IMR-90 (cell line): ENCODE results near the gene SH3RF3. TPM values are rescaled to one million over a fixed set of nuclear protein-coding genes. Genes with fewer than 3 reads are reported as not detected.
A peak's percentile ranks its signal among the peaks of the same experiment; 100 is the strongest.

ENCODE experiments used
- ATAC-seq: fragments of 200-7000 bp; cut with Tn5 transposase; 2 replicates; pipeline ENCODE4 v1.9.1; 2020; ENCODE audit warnings: low read depth, mild to moderate bottlenecking, moderate library complexity
- BruUV-seq: library from RNA; stranded (reverse); fragments of 400-500 nt; replicated peaks from 2 replicates; lab custom pipeline; 2021; lab: Mats Ljungman, UMichigan
- CTCF ChIA-PET: fragments of 300-600 bp; formaldehyde crosslinking; extraction: SDS; loops from one replicate; lab custom pipeline; 2021; ENCODE audit warnings: antibody characterized with exemption; lab: Yijun Ruan, JAX
- POLR2A ChIA-PET: fragments of 300-600 bp; sonication (Branson Sonifier 250); formaldehyde crosslinking; loops from one replicate; lab custom pipeline; 2022; ENCODE audit warnings: antibody characterized with exemption; ENCODE audit not compliant: unreplicated experiment; lab: Charles Lee
- DNase-seq: peaks from one replicate; pipeline ENCODE4 v3.0.0; 2013
- H2AFZ ChIP-seq: replicated peaks from 2 replicates; pipeline ENCODE3; 2013; ENCODE audit warnings: low read length, mild to moderate bottlenecking; ENCODE audit not compliant: poor library complexity
- H2AK5ac ChIP-seq: 2 replicates; pipeline ENCODE4 v1.6.1; 2013; ENCODE audit warnings: low read depth, low read length, inconsistent platforms
- H2AK9ac ChIP-seq: replicated peaks from 2 replicates; pipeline ENCODE3; 2013; ENCODE audit warnings: mild to moderate bottlenecking, low read depth, low read length, moderate library complexity; ENCODE audit not compliant: poor library complexity
- H2BK120ac ChIP-seq: 2 replicates; pipeline ENCODE4 v1.6.1; 2013; ENCODE audit warnings: low read depth, low read length, inconsistent platforms
- H2BK15ac ChIP-seq: 3 replicates; pipeline ENCODE4 v1.6.1; 2013; ENCODE audit warnings: low read depth, low read length, inconsistent platforms
- H2BK20ac ChIP-seq: 2 replicates; pipeline ENCODE4 v1.6.1; 2013; ENCODE audit warnings: low read depth, mild to moderate bottlenecking, inconsistent platforms, low read length, moderate library complexity
- H2BK5ac ChIP-seq: 2 replicates; pipeline ENCODE4 v1.6.1; 2013; ENCODE audit warnings: mild to moderate bottlenecking, low read depth, low read length, inconsistent platforms; ENCODE audit not compliant: poor library complexity, severe bottlenecking
- H3K14ac ChIP-seq: replicated peaks from 2 replicates; pipeline ENCODE4 v1.6.1; 2013; ENCODE audit warnings: low read depth, low read length, inconsistent platforms
- H3K18ac ChIP-seq: 2 replicates; pipeline ENCODE4 v1.6.1; 2013; ENCODE audit warnings: low read depth, low read length, control low read depth
- H3K23ac ChIP-seq: 2 replicates; pipeline ENCODE4 v1.6.1; 2013; ENCODE audit warnings: low read depth, low read length, inconsistent platforms
- H3K27ac ChIP-seq: 2 replicates; pipeline ENCODE4 v1.5.1; 2013; ENCODE audit warnings: mild to moderate bottlenecking, control low read depth, low read length; ENCODE audit not compliant: insufficient read depth
- H3K27me3 ChIP-seq: 2 replicates; pipeline ENCODE4 v1.6.1; 2013; ENCODE audit warnings: low read length; ENCODE audit not compliant: control insufficient read depth, insufficient read depth
- H3K36me3 ChIP-seq: 2 replicates; pipeline ENCODE4 v1.6.1; 2013; ENCODE audit warnings: low read length, mixed read lengths; ENCODE audit not compliant: control insufficient read depth, insufficient read depth
- H3K4ac ChIP-seq: 2 replicates; pipeline ENCODE4 v1.6.1; 2013; ENCODE audit warnings: low read depth, low read length, inconsistent platforms
- H3K4me1 ChIP-seq: 2 replicates; pipeline ENCODE4 v1.6.1; 2013; ENCODE audit warnings: low read length, mixed read lengths; ENCODE audit not compliant: control insufficient read depth, insufficient read depth
- H3K4me2 ChIP-seq: 2 replicates; pipeline ENCODE4 v1.6.1; 2013; ENCODE audit warnings: low read depth, mild to moderate bottlenecking, control low read depth, low read length, moderate library complexity
- H3K4me3 ChIP-seq: 2 replicates; pipeline ENCODE4 v1.5.1; 2013; ENCODE audit warnings: low read depth, mild to moderate bottlenecking, control low read depth, low read length, moderate library complexity; ENCODE audit not compliant: insufficient read depth
- H3K56ac ChIP-seq: 2 replicates; pipeline ENCODE4 v1.6.1; 2013; ENCODE audit warnings: low read length, inconsistent platforms; ENCODE audit not compliant: insufficient read depth; ENCODE audit errors: extremely low read depth
- H3K79me1 ChIP-seq, 2 experiments: 2 replicates each; pipeline ENCODE4 v1.6.1; 2013; ENCODE audit warnings: low read length in 2 of 2, inconsistent platforms in 1 of 2, low read depth in 1 of 2
- H3K9ac ChIP-seq: 2 replicates; pipeline ENCODE4 v1.6.1; 2013; ENCODE audit warnings: low read depth, low read length, control low read depth
- H3K9me1 ChIP-seq: 2 replicates; pipeline ENCODE4 v1.6.1; 2013; ENCODE audit warnings: low read length, inconsistent platforms; ENCODE audit not compliant: insufficient read depth
- H3K9me3 ChIP-seq: 2 replicates; pipeline ENCODE4 v1.6.1; 2013; ENCODE audit warnings: low read length; ENCODE audit not compliant: control insufficient read depth, insufficient read depth
- H4K20me1 ChIP-seq: 2 replicates; pipeline ENCODE4 v1.6.1; 2013; ENCODE audit warnings: low read length, inconsistent platforms; ENCODE audit not compliant: insufficient read depth
- H4K5ac ChIP-seq: 2 replicates; pipeline ENCODE4 v1.6.1; 2013; ENCODE audit warnings: mild to moderate bottlenecking, low read depth, low read length, control low read depth
- H4K8ac ChIP-seq, 2 experiments: 2 replicates each; pipeline ENCODE4 v1.6.1; 2013; ENCODE audit warnings: low read depth in 2 of 2, low read length in 2 of 2, control low read depth in 1 of 2, inconsistent platforms in 1 of 2
- H4K91ac ChIP-seq: 2 replicates; pipeline ENCODE4 v1.6.1; 2013; ENCODE audit warnings: low read depth, low read length, inconsistent platforms; ENCODE audit not compliant: insufficient read depth
- BHLHE40 ChIP-seq: fragments of 150-350 bp; IDR thresholded peaks from 2 replicates; pipeline ENCODE4 v1.6.1; 2016; ENCODE audit warnings: mild to moderate bottlenecking, low read depth, low read length
- CEBPB ChIP-seq: IDR thresholded peaks from 2 replicates; pipeline ENCODE4 v1.6.1; 2012; ENCODE audit warnings: low read depth, low read length, improper control_type of control experiment
- MAZ ChIP-seq: IDR thresholded peaks from 2 replicates; pipeline ENCODE4 v1.6.1; 2012; ENCODE audit warnings: low read depth, mild to moderate bottlenecking, low read length, improper control_type of control experiment, moderate library complexity, borderline replicate concordance
- POLR2A ChIP-seq: IDR thresholded peaks from 2 replicates; pipeline ENCODE4 v1.6.1; 2012; ENCODE audit warnings: mild to moderate bottlenecking, low read depth, low read length
- RFX5 ChIP-seq: IDR thresholded peaks from 2 replicates; pipeline ENCODE4 v1.8.0; 2012; ENCODE audit warnings: low read depth, mild to moderate bottlenecking, low read length, moderate library complexity
- SMC3 ChIP-seq: fragments of 150-350 bp; IDR thresholded peaks from 2 replicates; pipeline ENCODE4 v1.6.1; 2016; ENCODE audit warnings: low read depth, mild to moderate bottlenecking, antibody characterized with exemption, low read length, moderate library complexity
- WGBS, 2 experiments: methylation state at CpG; one replicate each; pipeline versions ENCODE4 v1.1.5 to v1.1.7; 2013; ENCODE audit warnings: missing lambda C conversion rate in 2 of 2; ENCODE audit not compliant: insufficient read length in 1 of 2; ENCODE audit errors: extremely low coverage in 2 of 2; 5-methylcytosine and 5-hydroxymethylcytosine counted together
- dilution Hi-C: fragments of 300-500 bp; cut with HindIII; formaldehyde crosslinking; loops from one replicate; pipeline ENCODE4 v1.14.3; 2018; ENCODE audit warnings: low sequenced_read_pairs; ENCODE audit not compliant: unreplicated experiment
- in situ Hi-C: fragments of 300-500 bp; cut with MboI; formaldehyde crosslinking; loops from 3 replicates; pipeline ENCODE4 v1.14.3; 2019; ENCODE audit warnings: low sequenced_read_pairs, inconsistent platforms, mixed read lengths
- intact Hi-C: fragments of 100-400 bp; cut with micrococcal nuclease; formaldehyde crosslinking; loops from 2 replicates; pipeline ENCODE4 v1.10.0; 2022
- polyA plus RNA-seq, 3 experiments: library from polyadenylated mRNA; depleted of rRNA; stranded (reverse); fragments of >200 nt; gene quantifications; 2 replicates each; pipeline ENCODE4 v1.2.3, GENCODE V29; 2012; ENCODE audit warnings: low replicate concordance in 1 of 3
- total RNA-seq: library from RNA; depleted of rRNA; stranded (reverse); fragments of >200 nt; gene quantifications from 2 replicates; pipeline ENCODE4 v1.2.3, GENCODE V29; 2012
- TF ChIP-seq, protein P1 (sequence below): fragments of 150-350 bp; IDR thresholded peaks from 2 replicates; pipeline ENCODE4 v1.6.1; 2016; ENCODE audit warnings: low read depth, mild to moderate bottlenecking, low read length, moderate library complexity, borderline replicate concordance

The SH3RF3 gene
- total and polyA plus RNA-seq, 2 of the 4 experiments (the other 2 are of a cell fraction): 3.4 to 5.3 TPM

DNA sequence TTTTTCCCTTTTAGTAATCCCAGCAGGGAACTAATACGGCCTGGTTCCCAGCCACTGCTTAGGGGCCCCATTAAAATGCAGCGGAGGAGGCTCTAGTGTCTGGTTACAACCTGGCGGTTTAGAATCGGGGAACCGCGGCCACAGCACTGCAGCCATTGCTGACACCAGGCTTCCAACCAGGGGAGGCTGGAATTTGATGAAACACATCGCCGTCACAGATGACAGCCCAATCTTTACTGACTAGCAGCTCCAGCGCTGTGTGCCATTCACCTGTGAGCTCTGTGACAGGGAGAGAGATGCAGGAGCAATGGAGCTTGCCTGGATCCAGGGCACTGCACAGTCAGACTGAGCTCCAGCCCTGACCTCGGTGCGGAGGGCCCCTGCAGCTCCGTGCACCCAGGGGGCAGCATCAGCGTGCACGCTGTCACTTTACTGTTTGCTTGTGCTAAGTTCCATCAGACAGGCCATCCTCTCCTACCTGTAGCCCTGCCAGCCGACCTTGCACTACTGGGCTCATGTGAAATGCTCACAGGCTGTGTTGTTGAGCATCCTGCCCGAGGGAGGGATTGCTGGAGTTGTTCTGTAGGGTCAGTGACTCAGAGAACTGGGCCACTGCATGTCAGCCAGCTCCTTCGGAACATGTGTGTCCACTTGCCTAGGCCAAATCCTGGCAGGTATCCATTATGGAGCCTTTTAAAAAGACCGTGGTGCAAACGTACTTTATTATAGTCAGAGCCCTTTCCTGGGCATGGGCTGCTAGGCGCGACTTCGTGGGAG, 281.2 kb downstream of the SH3RF3 start (continued):
- no peak for TF ChIP-seq CEBPB

DNA sequence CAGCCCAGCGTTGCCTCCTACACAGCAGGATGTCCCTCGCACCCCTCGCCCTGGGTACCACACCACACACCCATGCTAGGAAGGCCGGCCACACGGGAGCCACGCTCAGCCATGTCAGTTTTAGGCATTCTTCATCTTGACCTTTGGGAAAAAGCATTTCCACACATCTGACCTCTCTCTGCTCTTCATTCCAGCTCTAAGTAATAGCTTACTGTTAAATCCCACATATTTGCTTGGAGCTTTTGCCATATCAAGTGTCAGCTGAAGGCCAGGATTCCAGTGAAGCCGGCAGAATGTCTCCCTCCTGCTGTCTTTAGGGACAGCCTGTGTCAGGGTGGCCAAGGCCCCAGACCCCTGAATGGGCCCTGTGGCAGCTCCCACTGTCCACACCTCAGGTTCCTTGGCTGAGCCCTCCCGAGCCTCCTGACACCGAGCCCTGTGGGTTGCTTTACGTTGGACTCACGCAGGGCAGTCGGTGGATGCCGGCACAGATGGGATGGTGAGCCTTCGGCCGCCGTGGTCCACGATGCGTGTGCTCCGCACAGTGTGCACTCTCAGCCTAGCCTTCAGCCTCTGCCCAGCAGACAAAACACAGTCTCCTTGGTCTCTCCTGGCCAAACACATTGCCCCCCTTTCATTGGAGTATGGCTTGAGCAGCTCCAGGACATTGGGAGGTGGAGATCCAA, 282.8 kb downstream of the SH3RF3 start:
- dilution Hi-C loops: no loop called here

More for the DNA sequence above, 282.8 kb downstream of the SH3RF3 start:
- no peak overlapping the region for H3K18ac ChIP-seq
- no peak overlapping the region for H3K23ac ChIP-seq
- no peak overlapping the region for H3K4me3 ChIP-seq
- peaks cover 12 to 53% of the 10 kb centered on the region in 2 experiments; a peak in 3 of 4 replicates for H3K79me1 ChIP-seq
- H3K4me2 ChIP-seq: no peak overlapping the region
- H3K4me1 ChIP-seq: peaks cover 9% of the 10 kb centered on the region; the same call in 1 of the 2 replicates
- TF ChIP-seq SMC3: no peak
- TF ChIP-seq BHLHE40: no peak
- no peak for TF ChIP-seq POLR2A
- no peak for TF ChIP-seq MAZ
- no peak for TF ChIP-seq RFX5
- TF ChIP-seq, protein P1, sequence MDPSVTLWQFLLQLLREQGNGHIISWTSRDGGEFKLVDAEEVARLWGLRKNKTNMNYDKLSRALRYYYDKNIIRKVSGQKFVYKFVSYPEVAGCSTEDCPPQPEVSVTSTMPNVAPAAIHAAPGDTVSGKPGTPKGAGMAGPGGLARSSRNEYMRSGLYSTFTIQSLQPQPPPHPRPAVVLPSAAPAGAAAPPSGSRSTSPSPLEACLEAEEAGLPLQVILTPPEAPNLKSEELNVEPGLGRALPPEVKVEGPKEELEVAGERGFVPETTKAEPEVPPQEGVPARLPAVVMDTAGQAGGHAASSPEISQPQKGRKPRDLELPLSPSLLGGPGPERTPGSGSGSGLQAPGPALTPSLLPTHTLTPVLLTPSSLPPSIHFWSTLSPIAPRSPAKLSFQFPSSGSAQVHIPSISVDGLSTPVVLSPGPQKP: no peak
- no peaks in the 10 kb centered on the region for H3K9me3 ChIP-seq
- H3K56ac ChIP-seq: no peak overlapping the region
- no peak overlapping the region for H3K9ac ChIP-seq
- DNase-seq: no peak
- ATAC-seq: peak; percentile 67
- H3K4ac ChIP-seq: no peak overlapping the region
- 92% methylated on average over 11 of the region's 19 CpGs; no CpG with 5 or more reads in 1 of the 2 experiments for WGBS, 2 experiments
- H2BK20ac ChIP-seq: no peak overlapping the region
- H3K27ac ChIP-seq: no peak overlapping the region
- no peaks in the 10 kb centered on the region for H3K27me3 ChIP-seq
- in situ Hi-C loops: no loop called here
- no peak overlapping the region for H2BK120ac ChIP-seq
- H4K20me1 ChIP-seq: peaks cover 8% of the 10 kb centered on the region; the same call in 1 of the 2 replicates
- H2AK5ac ChIP-seq: no peak overlapping the region
- no peak overlapping the region for H2BK15ac ChIP-seq
- intact Hi-C loops: no loop called here
- CTCF ChIA-PET: no interaction called here
- H4K8ac ChIP-seq: no peak overlapping the region
- no peak overlapping the region for H2BK5ac ChIP-seq
- no peak overlapping the region for H4K91ac ChIP-seq
- no peak overlapping the region for H2AFZ ChIP-seq
- BruUV-seq: no TSS peak
- H3K14ac ChIP-seq: no peak overlapping the region
- no peak overlapping the region for H4K5ac ChIP-seq
- H3K9me1 ChIP-seq: peaks cover 7% of the 10 kb centered on the region; the same call in 1 of the 2 replicates
- POLR2A ChIA-PET: no interaction called here
- H3K36me3 ChIP-seq: peaks cover 6% of the 10 kb centered on the region; the same call in 1 of the 2 replicates
- no peak overlapping the region for H2AK9ac ChIP-seq
